Stimulated activated effector memory CD8-positive, alpha-beta T cell treated with anti-CD3 and anti-CD28 coated beads, Interleukin-12 subunit alpha, Interleukin-12 subunit beta, amount 100 ng/mL, for 72 hours (primary cell): ENCODE data around the gene SHISA8.

Experiments
- ATAC-seq: fragments of 150-1000 bp; cut with Tn5 transposase; 2 replicates; pipeline ENCODE4 v1.10.0; 2021
- DNase-seq, 2 donors: peaks; one replicate each; pipeline ENCODE4 v3.0.0; 2021 to 2022; ENCODE audit warnings: low spot score in 2 of 2
- H3K27ac Mint-ChIP-seq: one replicate; pipeline ENCODE4 v1.8.0; 2022; ENCODE audit warnings: mild to moderate bottlenecking, mixed read lengths
- H3K36me3 Mint-ChIP-seq: one replicate; pipeline ENCODE4 v1.8.0; 2022; ENCODE audit warnings: mild to moderate bottlenecking, mixed read lengths
- H3K4me1 Mint-ChIP-seq: one replicate; pipeline ENCODE4 v1.8.0; 2022; ENCODE audit warnings: mixed read lengths
- H3K4me3 Mint-ChIP-seq: one replicate; pipeline ENCODE4 v1.8.0; 2022; ENCODE audit warnings: mild to moderate bottlenecking, mixed read lengths
- H3K9me3 Mint-ChIP-seq: one replicate; pipeline ENCODE4 v1.8.0; 2022; ENCODE audit warnings: mixed read lengths

Gene SHISA8

GRCh38 chr22:41911001-41911611 is 3.8 kb downstream of the SHISA8 start:
- DNase-seq (no peak), ATAC-seq (no peak)
- peaks cover 55% of the 10 kb centered on the region for H3K36me3 Mint-ChIP-seq
- no peak overlapping the region for H3K27ac Mint-ChIP-seq
- no peaks in the 10 kb centered on the region for H3K9me3 Mint-ChIP-seq
- peak overlapping the region; percentile 61 for H3K4me3 Mint-ChIP-seq
- H3K4me1 Mint-ChIP-seq, result peaks cover 58% of the 10 kb centered on the region

- peaks cover 50% of the 10 kb centered on the region for H3K4me1 Mint-ChIP-seq
- H3K27ac Mint-ChIP-seq, result no peak overlapping the region
- peaks cover 63% of the 10 kb centered on the region for H3K36me3 Mint-ChIP-seq
- ATAC-seq (peak; percentile 43), DNase-seq (no peak)
- H3K9me3 Mint-ChIP-seq, result no peaks in the 10 kb centered on the region
- peak overlapping the region; percentile 61 for H3K4me3 Mint-ChIP-seq
Measured at GRCh38 chr22:41910050-41911000, 4.5 kb downstream of the SHISA8 start.

DNA sequence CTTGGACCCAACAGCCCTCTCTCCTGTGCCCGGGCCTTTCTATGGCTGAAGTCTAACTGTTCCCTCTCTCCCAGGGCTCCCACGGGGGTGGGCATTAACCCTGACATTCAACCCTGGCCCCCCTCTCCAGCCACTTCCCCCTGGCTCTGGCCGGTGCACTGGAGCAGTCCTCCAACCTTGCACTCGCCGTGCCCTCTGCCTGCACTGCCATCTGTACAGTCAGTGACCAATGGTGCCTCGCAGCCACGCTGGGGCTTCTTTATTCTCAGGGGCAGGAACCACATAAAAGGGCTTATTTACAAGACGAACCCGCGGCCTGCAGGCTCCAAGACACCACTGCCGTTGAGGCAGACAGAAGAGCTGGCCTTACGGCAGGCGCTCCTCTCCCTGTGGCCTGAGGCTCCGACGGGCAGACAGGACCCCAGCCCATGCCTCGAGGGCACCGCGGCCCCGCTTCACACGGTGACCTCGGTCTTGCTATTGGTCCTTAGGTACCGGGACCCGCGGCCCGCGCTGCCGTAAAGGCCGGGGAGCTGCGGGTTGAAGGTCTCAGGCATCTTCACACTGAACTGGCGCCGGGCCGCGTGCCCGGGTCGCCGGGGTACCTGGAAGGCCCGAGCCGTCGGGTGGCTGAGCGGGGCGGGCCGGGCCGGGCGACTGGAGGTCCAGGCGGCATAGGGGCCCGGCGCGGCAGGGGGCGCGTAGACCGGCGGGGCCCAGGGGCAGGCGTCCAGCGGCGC is 5.4 kb downstream of the SHISA8 start:
- Mint-ChIP-seq H3K4me3 (peak overlapping the region; percentile 44), H3K27ac (peak overlapping the region; percentile 85), H3K4me1 (peaks cover 49% of the 10 kb centered on the region), H3K36me3 (peaks cover 71% of the 10 kb centered on the region), H3K9me3 (no peaks in the 10 kb centered on the region)
- no peak for ATAC-seq
- DNase-seq, result no peak

DNA sequence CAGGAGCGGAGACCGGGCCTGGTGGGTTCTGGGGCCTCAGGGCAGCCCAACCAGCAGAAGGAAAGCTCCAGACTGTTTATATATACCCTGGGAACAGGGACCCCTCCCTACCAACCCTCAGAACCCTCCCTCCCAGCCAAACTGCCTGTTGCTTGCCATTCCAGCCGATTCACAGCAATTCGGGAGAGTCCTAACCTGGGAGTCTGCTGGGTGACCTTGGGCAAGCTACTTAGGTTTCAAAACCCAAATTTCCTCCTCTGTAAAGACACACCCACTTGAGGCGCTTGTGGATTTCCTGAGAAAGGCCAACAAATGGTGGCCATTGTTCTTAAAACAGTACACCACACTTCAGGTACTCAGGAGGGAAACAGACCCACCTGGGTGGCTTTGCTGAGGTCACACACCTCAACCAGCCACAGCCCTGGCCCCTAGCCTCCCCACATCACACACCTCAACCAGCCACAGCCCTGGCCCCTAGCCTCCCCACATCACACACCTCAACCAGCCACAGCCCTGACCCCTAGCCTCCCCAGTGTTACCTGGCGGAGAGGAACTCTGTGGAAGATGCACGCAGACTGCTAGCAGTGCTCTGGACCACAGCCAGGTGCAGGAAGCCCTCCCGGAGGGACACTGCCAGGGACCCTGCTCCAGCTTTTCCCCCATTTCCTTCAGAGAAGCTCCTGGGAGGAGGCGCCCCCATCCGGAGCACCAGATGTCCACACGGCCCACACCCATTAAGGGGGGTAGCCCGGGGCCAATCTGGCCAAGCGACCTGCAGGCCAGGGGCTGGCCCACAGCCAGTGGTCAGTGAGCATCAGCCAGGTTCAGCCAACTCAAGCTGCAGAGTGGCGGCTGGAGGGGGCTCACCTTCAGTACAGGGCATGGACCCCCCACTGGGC is 6.2 kb downstream of the SHISA8 start:
- Mint-ChIP-seq H3K27ac (peak overlapping the region; percentile 85), H3K4me1 (peaks cover 49% of the 10 kb centered on the region), H3K9me3 (no peaks in the 10 kb centered on the region), H3K4me3 (peak overlapping the region; percentile 44), H3K36me3 (peaks cover 79% of the 10 kb centered on the region)
- ATAC-seq, result no peak
- DNase-seq, result no peak

GRCh38 chr22:41907436-41908401 is 7.2 kb downstream of the SHISA8 start:
- Mint-ChIP-seq H3K4me1 (peaks cover 40% of the 10 kb centered on the region), H3K27ac (peak overlapping the region; percentile 82), H3K36me3 (peaks cover 79% of the 10 kb centered on the region), H3K9me3 (no peaks in the 10 kb centered on the region), H3K4me3 (peak overlapping the region; percentile 44)
- DNase-seq, result no peak
- ATAC-seq, result peak; percentile 63

DNA sequence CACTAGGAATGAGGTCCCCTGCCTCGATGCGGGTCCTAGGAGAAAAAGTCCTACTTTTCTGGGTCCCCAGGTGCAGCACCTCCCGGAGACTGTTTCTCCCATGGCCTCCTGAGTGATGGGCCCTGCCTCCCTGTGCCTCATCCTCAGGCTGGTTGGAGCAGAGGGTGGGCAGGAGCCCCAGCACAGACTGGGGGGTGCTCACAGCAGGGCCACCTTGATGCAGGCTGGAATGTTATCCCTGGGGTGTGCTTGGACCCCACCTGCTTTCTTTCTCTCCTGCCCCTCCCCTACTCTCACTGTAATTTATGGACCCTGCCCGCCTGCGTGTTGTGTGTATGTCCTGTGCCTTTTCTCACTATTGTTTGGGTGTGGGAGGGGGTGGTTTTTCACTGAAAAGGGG is 8.1 kb downstream of the SHISA8 start:
- peaks cover 35% of the 10 kb centered on the region for H3K4me1 Mint-ChIP-seq
- no peaks in the 10 kb centered on the region for H3K9me3 Mint-ChIP-seq
- peak overlapping the region; percentile 82 for H3K27ac Mint-ChIP-seq
- ATAC-seq (no peak), DNase-seq (no peak)
- no peak overlapping the region for H3K4me3 Mint-ChIP-seq
- peaks cover 76% of the 10 kb centered on the region for H3K36me3 Mint-ChIP-seq

DNA sequence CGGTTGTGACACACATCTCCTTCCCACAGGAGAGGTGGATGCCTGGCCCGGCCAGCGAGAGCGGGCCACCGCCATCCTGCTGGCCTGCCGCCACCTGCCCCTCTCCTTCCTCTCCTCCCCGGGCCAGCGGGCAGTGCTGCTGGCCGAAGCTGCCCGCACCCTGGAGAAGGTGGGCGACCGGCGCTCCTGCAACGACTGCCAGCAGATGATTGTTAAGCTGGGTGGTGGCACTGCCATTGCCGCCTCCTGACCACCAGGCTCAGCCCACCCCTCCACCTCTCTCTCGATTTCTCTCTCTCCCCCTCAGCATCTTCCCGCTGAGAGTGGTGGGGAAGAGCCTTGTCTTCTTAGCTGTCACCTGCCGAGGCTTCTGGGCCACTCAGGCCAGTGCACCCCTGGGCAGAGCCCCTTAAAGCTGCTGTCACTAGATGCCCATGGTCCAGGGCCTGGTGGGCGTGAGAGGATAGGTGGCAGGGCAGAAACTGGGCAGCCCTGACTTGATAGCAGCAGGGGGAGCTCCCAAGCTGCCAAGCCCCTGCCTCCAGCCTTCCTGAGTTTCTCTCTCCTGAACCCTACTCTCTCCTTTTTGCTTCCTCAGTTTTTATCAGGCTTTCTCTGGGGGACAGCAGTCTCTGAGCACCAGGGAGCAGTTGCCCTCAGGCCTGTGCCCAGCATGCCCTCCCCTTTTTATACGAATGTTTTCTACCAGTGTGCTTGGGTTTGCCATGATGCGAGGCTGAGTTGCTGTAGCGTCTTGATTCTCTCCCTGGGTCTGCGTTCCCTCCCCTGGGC is 9.3 kb downstream of the SHISA8 start:
- peaks cover 82% of the 10 kb centered on the region for H3K36me3 Mint-ChIP-seq
- H3K4me3 Mint-ChIP-seq, result no peak overlapping the region
- DNase-seq (no peak), ATAC-seq (no peak)
- no peaks in the 10 kb centered on the region for H3K9me3 Mint-ChIP-seq
- H3K27ac Mint-ChIP-seq, result peak overlapping the region; percentile 72
- peaks cover 27% of the 10 kb centered on the region for H3K4me1 Mint-ChIP-seq

GRCh38 chr22:41904450-41905410 is 10.1 kb downstream of the SHISA8 start:
- peak overlapping the region; percentile 72 for H3K27ac Mint-ChIP-seq
- H3K4me1 Mint-ChIP-seq, result peaks cover 27% of the 10 kb centered on the region
- no peaks in the 10 kb centered on the region for H3K9me3 Mint-ChIP-seq
- no peak overlapping the region for H3K4me3 Mint-ChIP-seq
- H3K36me3 Mint-ChIP-seq, result peaks cover 91% of the 10 kb centered on the region
- no peak for DNase-seq
- ATAC-seq, result no peak

GRCh38 chr22:41902932-41903421 is 11.9 kb downstream of the SHISA8 start:
- H3K4me3 Mint-ChIP-seq, result no peak overlapping the region
- peaks cover 11% of the 10 kb centered on the region for H3K4me1 Mint-ChIP-seq
- peak overlapping the region; percentile 64 for H3K27ac Mint-ChIP-seq
- peaks cover 97% of the 10 kb centered on the region for H3K36me3 Mint-ChIP-seq
- ATAC-seq, result no peak
- no peak for DNase-seq
- H3K9me3 Mint-ChIP-seq, result no peaks in the 10 kb centered on the region

DNA sequence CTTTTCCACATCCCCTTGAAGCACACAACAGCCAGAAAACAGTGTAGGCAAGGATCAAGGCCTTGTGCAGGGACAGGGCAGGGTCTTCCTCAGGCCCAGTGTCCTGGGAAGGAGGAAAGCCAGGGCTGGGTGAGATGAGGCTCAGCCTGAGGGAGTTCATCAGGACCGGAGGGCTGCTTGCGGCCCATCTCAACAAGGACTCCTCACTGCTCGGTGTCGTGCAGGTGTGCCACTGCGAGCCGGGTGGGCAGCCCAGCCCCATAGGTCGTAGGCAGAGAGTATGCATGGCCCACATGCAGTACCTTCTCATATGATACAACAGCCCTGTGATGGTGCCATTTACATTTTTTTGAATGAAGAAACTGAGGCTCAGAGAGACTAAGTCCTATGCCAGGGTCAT is 12.9 kb downstream of the SHISA8 start:
- no peaks in the 10 kb centered on the region for H3K9me3 Mint-ChIP-seq
- H3K4me3 Mint-ChIP-seq, result no peak overlapping the region
- H3K4me1 Mint-ChIP-seq, result peaks cover 4% of the 10 kb centered on the region
- H3K27ac Mint-ChIP-seq, result peak overlapping the region; percentile 64
- DNase-seq (no peak), ATAC-seq (no peak)
- peaks cover 97% of the 10 kb centered on the region for H3K36me3 Mint-ChIP-seq

DNA sequence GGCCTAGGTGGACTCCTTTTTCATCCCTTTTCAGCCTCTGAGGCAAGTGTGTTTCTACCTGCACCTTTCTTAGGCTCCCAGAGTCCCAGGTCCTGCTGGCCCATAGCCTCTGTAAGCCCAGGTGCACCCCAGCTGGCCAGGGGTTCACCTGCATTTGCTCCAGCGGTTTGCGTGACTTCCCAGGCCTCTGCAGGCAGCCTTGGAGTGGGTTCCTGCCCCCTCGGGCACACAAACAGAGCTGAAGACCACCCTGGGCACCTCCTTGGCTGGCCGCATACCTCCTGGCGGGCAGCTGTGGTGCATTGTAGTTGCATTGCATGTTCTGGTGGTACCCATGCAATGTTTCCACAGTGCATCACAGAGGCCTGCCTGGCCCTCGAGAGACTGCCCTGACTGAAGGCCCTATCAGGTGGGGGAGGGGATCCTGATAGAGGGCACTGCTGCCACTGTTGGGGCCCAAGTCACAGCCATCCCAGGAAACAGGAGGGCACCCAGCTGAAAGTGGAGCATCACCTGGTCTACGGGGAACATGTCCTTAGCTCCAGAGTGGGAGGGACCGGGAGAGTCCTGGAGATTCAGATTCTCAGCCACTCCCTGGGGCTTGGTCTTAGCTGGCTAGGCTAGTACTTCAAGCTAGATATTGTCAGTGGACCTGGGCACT is 14.1 kb downstream of the SHISA8 start:
- ATAC-seq (no peak), DNase-seq (no peak)
- H3K4me1 Mint-ChIP-seq, result peaks cover 10% of the 10 kb centered on the region
- no peaks in the 10 kb centered on the region for H3K9me3 Mint-ChIP-seq
- no peak overlapping the region for H3K4me3 Mint-ChIP-seq
- H3K36me3 Mint-ChIP-seq, result peaks cover 97% of the 10 kb centered on the region
- no peak overlapping the region for H3K27ac Mint-ChIP-seq
